H1 (cell line): ENCODE measurements around the gene USP7. TPM values are rescaled to one million over a fixed set of nuclear protein-coding genes. Genes with fewer than 3 reads are reported as not detected.

Experiments used
- CTCF ChIA-PET: fragments of 300-600 bp; sonication (Branson Sonifier 250); formaldehyde crosslinking; loops from one replicate; lab custom pipeline; 2021; ENCODE audit not compliant: partially characterized antibody; lab: Charles Lee
- POLR2A ChIA-PET: fragments of 300-600 bp; sonication (Branson Sonifier 250); formaldehyde crosslinking; loops from one replicate; lab custom pipeline; 2021; ENCODE audit warnings: inconsistent platforms; ENCODE audit not compliant: partially characterized antibody; lab: Charles Lee
- DNase-seq, 2 experiments: peaks; one replicate each; pipeline versions ENCODE4 v3.0.0 to v3.0.0-alpha.2; 2010 to 2022; ENCODE audit warnings: low spot score in 2 of 2, low read depth in 1 of 2, mixed read lengths in 1 of 2
- FAIRE-seq: peaks from 2 replicates; lab custom pipeline; 2011; peaks lifted over from hg19 to GRCh38; lab: Jason Lieb, UNC
- H2AFZ ChIP-seq: 2 replicates; pipeline ENCODE4 v1.8.1; 2012; ENCODE audit warnings: low read length, inconsistent platforms
- H2AK5ac ChIP-seq: 2 replicates; pipeline ENCODE4 v1.6.1; 2013; ENCODE audit warnings: low read depth, low read length
- H2BK120ac ChIP-seq: replicated peaks from 2 replicates; pipeline ENCODE3; 2013; ENCODE audit warnings: low read depth, low read length, inconsistent platforms
- H2BK12ac ChIP-seq: 2 replicates; pipeline ENCODE4 v1.6.1; 2013; ENCODE audit warnings: low read depth, low read length
- H2BK15ac ChIP-seq: 2 replicates; pipeline ENCODE4 v1.6.1; 2013; ENCODE audit warnings: low read length
- H2BK20ac ChIP-seq: 2 replicates; pipeline ENCODE4 v1.6.1; 2013; ENCODE audit warnings: low read length
- H2BK5ac ChIP-seq: 2 replicates; pipeline ENCODE4 v1.6.1; 2013; ENCODE audit warnings: low read depth, low read length
- H3K14ac ChIP-seq: 2 replicates; pipeline ENCODE4 v1.6.1; 2013; ENCODE audit warnings: inconsistent platforms; ENCODE audit not compliant: insufficient read length
- H3K18ac ChIP-seq: 2 replicates; pipeline ENCODE4 v1.6.1; 2013; ENCODE audit warnings: low read length; ENCODE audit errors: extremely low read depth
- H3K23ac ChIP-seq: 2 replicates; pipeline ENCODE4 v1.6.1; 2013; ENCODE audit warnings: inconsistent platforms; ENCODE audit not compliant: insufficient read length
- H3K23me2 ChIP-seq: 2 replicates; pipeline ENCODE4 v1.6.1; 2013; ENCODE audit warnings: low read depth, low read length
- H3K27ac ChIP-seq: 2 replicates; pipeline ENCODE4 v1.6.1; 2011; ENCODE audit warnings: low read depth, low read length, inconsistent platforms
- H3K27me3 ChIP-seq, 4 experiments: replicated peaks in 1 of 4; 1 replicate in 1 of 4; 2 replicates in 3 of 4; pipeline versions ENCODE4 v1.6.1 to v1.8.1; 2011 to 2013; ENCODE audit warnings: low read length in 3 of 4, mild to moderate bottlenecking in 3 of 4, inconsistent platforms in 2 of 4, mixed read lengths in 2 of 4, moderate library complexity in 1 of 4; ENCODE audit not compliant: control insufficient read depth in 3 of 4, insufficient read depth in 3 of 4; ENCODE audit errors: extremely low read depth in 1 of 4
- H3K36me3 ChIP-seq, 4 experiments: 2 replicates each; pipeline versions ENCODE4 v1.6.1 to v1.8.1; 2011 to 2013; ENCODE audit warnings: mild to moderate bottlenecking in 4 of 4, low read length in 3 of 4, moderate library complexity in 2 of 4, control low read depth in 1 of 4, inconsistent platforms in 1 of 4; ENCODE audit not compliant: insufficient read depth in 4 of 4, control insufficient read depth in 2 of 4
- H3K4ac ChIP-seq: replicated peaks from 2 replicates; pipeline ENCODE3; 2013; ENCODE audit warnings: low read length, low read depth, mixed read lengths, inconsistent platforms; ENCODE audit not compliant: insufficient read length
- H3K4me1 ChIP-seq, 4 experiments: replicated peaks in 1 of 4; 1 replicate in 1 of 4; 2 replicates in 3 of 4; pipeline versions ENCODE4 v1.6.1 to v1.8.1; 2011 to 2013; ENCODE audit warnings: low read length in 3 of 4, inconsistent platforms in 2 of 4, mixed read lengths in 1 of 4; ENCODE audit not compliant: insufficient read depth in 4 of 4, control insufficient read depth in 3 of 4
- H3K4me2 ChIP-seq, 2 experiments: 2 replicates each; pipeline versions ENCODE4 v1.6.1 to v1.8.1; 2011 to 2013; ENCODE audit warnings: low read depth in 2 of 2, low read length in 2 of 2, control low read depth in 1 of 2, inconsistent platforms in 1 of 2, mild to moderate bottlenecking in 1 of 2; ENCODE audit not compliant: insufficient read depth in 1 of 2
- H3K4me3 ChIP-seq, 4 experiments: fragments of 200-600, 300-600 bp in 1 of 4; sonication (generic), shearing (Covaris generic), sonication (Bioruptor Twin) in 1 of 4; 2 replicates each; pipeline versions ENCODE4 v1.5.1 to v1.8.1; 2011 to 2016; ENCODE audit warnings: low read length in 4 of 4, low read depth in 3 of 4, control low read depth in 2 of 4, inconsistent platforms in 2 of 4, mild to moderate bottlenecking in 2 of 4, mixed read lengths in 1 of 4, moderate library complexity in 1 of 4; ENCODE audit not compliant: insufficient read depth in 2 of 4; ENCODE audit errors: extremely low read depth in 1 of 4
- H3K56ac ChIP-seq: replicated peaks from 2 replicates; pipeline ENCODE3; 2013; ENCODE audit warnings: low read depth, mild to moderate bottlenecking, mixed read lengths, low read length, inconsistent platforms; ENCODE audit not compliant: insufficient read length
- H3K79me1 ChIP-seq: 2 replicates; pipeline ENCODE4 v1.6.1; 2013; ENCODE audit warnings: low read depth, low read length, control low read depth
- H3K79me2 ChIP-seq, 2 experiments: 2 replicates each; pipeline versions ENCODE4 v1.6.1 to v1.8.1; 2012 to 2013; ENCODE audit warnings: low read length in 2 of 2, mild to moderate bottlenecking in 2 of 2, inconsistent platforms in 1 of 2; ENCODE audit not compliant: insufficient read depth in 2 of 2, control insufficient read depth in 1 of 2
- H3K9ac ChIP-seq, 4 experiments: replicated peaks in 1 of 4; 1 replicate in 1 of 4; 2 replicates in 3 of 4; pipeline versions ENCODE4 v1.6.1 to v1.8.1; 2011 to 2013; ENCODE audit warnings: low read depth in 3 of 4, low read length in 3 of 4, control low read depth in 2 of 4, mild to moderate bottlenecking in 2 of 4, moderate library complexity in 2 of 4, inconsistent platforms in 1 of 4; ENCODE audit errors: extremely low read depth in 1 of 4
- H3K9me3 ChIP-seq, 2 experiments: 2 replicates each; pipeline versions ENCODE4 v1.6.1 to v1.8.1; 2012 to 2013; ENCODE audit warnings: mild to moderate bottlenecking in 2 of 2, moderate library complexity in 2 of 2, control low read depth in 1 of 2, inconsistent platforms in 1 of 2, low read depth in 1 of 2, low read length in 1 of 2, mixed read lengths in 1 of 2; ENCODE audit not compliant: insufficient read depth in 2 of 2
- H4K20me1 ChIP-seq, 2 experiments: replicated peaks in 1 of 2; 2 replicates each; pipeline versions ENCODE3 to v1.8.1; 2011 to 2013; ENCODE audit warnings: inconsistent platforms in 2 of 2, low read length in 2 of 2, mild to moderate bottlenecking in 1 of 2; ENCODE audit not compliant: insufficient read depth in 2 of 2, control insufficient read depth in 1 of 2
- H4K5ac ChIP-seq: 2 replicates; pipeline ENCODE4 v1.6.1; 2013; ENCODE audit warnings: low read length, low read depth, mixed read lengths, inconsistent platforms; ENCODE audit not compliant: insufficient read length
- H4K8ac ChIP-seq: 2 replicates; pipeline ENCODE4 v1.8.0; 2013; ENCODE audit warnings: mild to moderate bottlenecking, moderate library complexity, low read length, inconsistent platforms; ENCODE audit not compliant: insufficient read depth; ENCODE audit errors: extremely low read depth
- H4K91ac ChIP-seq: replicated peaks from 2 replicates; pipeline ENCODE3; 2013; ENCODE audit warnings: low read length, mixed read lengths, inconsistent platforms; ENCODE audit not compliant: insufficient read length
- ATF2 ChIP-seq: IDR thresholded peaks from 2 replicates; pipeline ENCODE4 v1.6.1; 2012; ENCODE audit warnings: low read length, inconsistent platforms
- CEBPB ChIP-seq: IDR thresholded peaks from 2 replicates; pipeline ENCODE4 v1.6.1; 2012; ENCODE audit warnings: low read depth, low read length
- E2F6 ChIP-seq: IDR thresholded peaks from 2 replicates; pipeline ENCODE4 v1.6.1; 2012; ENCODE audit warnings: inconsistent platforms
- EGR1 ChIP-seq: IDR thresholded peaks from 2 replicates; pipeline ENCODE4 v1.6.1; 2011; ENCODE audit warnings: low read depth, low read length, borderline replicate concordance
- KDM5A ChIP-seq: fragments of 200-600 bp; IDR thresholded peaks from 2 replicates; pipeline ENCODE4 v1.7.1; 2012; ENCODE audit warnings: mild to moderate bottlenecking, low read length, inconsistent platforms, mixed read lengths
- SAP30 ChIP-seq: fragments of 300-600 bp; sonication (generic); IDR thresholded peaks from 2 replicates; pipeline ENCODE4 v1.7.1; 2012; ENCODE audit warnings: low read length, moderate library complexity, mild to moderate bottlenecking, inconsistent platforms; ENCODE audit not compliant: insufficient read depth, insufficient replicate concordance
- SIN3A ChIP-seq, 2 experiments: IDR thresholded peaks in 1 of 2; conservative IDR thresholded peaks in 1 of 2; 2 replicates each; pipeline ENCODE4 v1.6.1; 2011 to 2012; ENCODE audit warnings: low read length in 2 of 2, improper control_type of control experiment in 1 of 2, low read depth in 1 of 2, mild to moderate bottlenecking in 1 of 2
- TAF7 ChIP-seq: optimal IDR thresholded peaks from 2 replicates; pipeline ENCODE3; 2011; ENCODE audit warnings: low read depth, mild to moderate bottlenecking, inconsistent platforms, low read length, moderate library complexity, borderline replicate concordance
- WGBS, 2 experiments: shearing (Covaris generic) in 1 of 2; methylation state at CpG; one replicate each; pipeline versions ENCODE4 v1.1.6 to v1.1.7; 2013 to 2015; ENCODE audit warnings: low lambda C conversion rate in 2 of 2, mixed read lengths in 2 of 2, inconsistent platforms in 1 of 2, low coverage in 1 of 2, missing lambda C conversion rate in 1 of 2; ENCODE audit not compliant: insufficient replicate concordance in 2 of 2, insufficient coverage in 1 of 2, insufficient read length in 1 of 2; ENCODE audit errors: extremely low coverage in 1 of 2, missing lambda C conversion rate in 1 of 2; 5-methylcytosine and 5-hydroxymethylcytosine counted together
- polyA plus RNA-seq, 7 experiments: library from polyadenylated mRNA; depleted of rRNA in 3 of 7; stranded (reverse) in 5 of 7; unstranded in 2 of 7; fragments of >200 nt in 5 of 7; fragments of 200-250 nt in 2 of 7; gene quantifications; 1 replicate in 5 of 7; 2 replicates in 1 of 7; 4 replicates in 1 of 7; pipeline versions ENCODE4 v1.2.1 to v1.2.3, GENCODE V29; 2011 to 2013; ENCODE audit warnings: missing spikeins in 2 of 7, mixed read lengths in 2 of 7
- total RNA-seq: library from RNA; stranded (reverse); fragmentation: NEBNext Ultra II Directional; extraction: Animal tissue kit (Norgen Biotek cat#: 25700); gene quantifications from 2 replicates; pipeline ENCODE4 v1.2.1, GENCODE V29; 2021

The USP7 gene
- total and polyA plus RNA-seq, 2 of the 8 experiments (the other 6 are each of a cell fraction or from before 2014, with no cell fraction given) = 21.3 to 211 TPM

- no peak overlapping the region for H3K14ac ChIP-seq
- H3K4me3 ChIP-seq = no peak overlapping the region
Measured at GRCh38 chr16:8931859-8932258, 31.8 kb downstream of the USP7 start.

More at GRCh38 chr16:8931859-8932258, 31.8 kb downstream of the USP7 start:
- Histone ChIP-seq H3K27ac (no peak overlapping the region), H4K20me1 (peaks cover 41 to 43% of the 10 kb centered on the region in 2 experiments), H3K4me2 (no peak overlapping the region; a peak in 1 of 4 replicates), H3K79me2 (peaks cover 50 to 98% of the 10 kb centered on the region in 2 experiments), H3K4ac (no peak overlapping the region), H3K23ac (no peak overlapping the region), H2AK5ac (no peak overlapping the region), H3K79me1 (peaks cover 12% of the 10 kb centered on the region), H2BK20ac (no peak overlapping the region), H2AFZ (no peak overlapping the region), H3K18ac (no peak overlapping the region), H4K91ac (no peak overlapping the region), H2BK120ac (no peak overlapping the region), H4K8ac (no peak overlapping the region), H2BK5ac (no peak overlapping the region), H2BK12ac (no peak overlapping the region), H3K56ac (no peak overlapping the region), H3K27me3 (no peaks in the 10 kb centered on the region), H3K9me3 (no peaks in the 10 kb centered on the region), H3K9ac (no peak overlapping the region), H3K36me3 (peaks cover 4 to 22% (median 11%) of the 10 kb centered on the region in 4 experiments; a peak in 5 of 8 replicates), H4K5ac (no peak overlapping the region), H2BK15ac (no peak overlapping the region), H3K23me2 (no peaks in the 10 kb centered on the region), H3K4me1 (peaks cover 3 to 10% (median 6%) of the 10 kb centered on the region in 4 experiments)
- WGBS, 2 experiments = 51% methylated on average over 6 of the region's 6 CpGs; no CpG with 5 or more reads in 1 of the 2 experiments
- ChIA-PET CTCF (interaction anchor here (1.2 to 10.5 kb wide), 3 partner anchors 74 to 88 kb away, joined by 3 to 189 read pairs (median 4); no protein-coding TSS in a partner anchor), POLR2A (interaction anchor here (1.3 kb wide), 1 partner anchor 130 kb away, joined by 3 read pairs; no protein-coding TSS in a partner anchor)
- FAIRE-seq (no peak), DNase-seq (peak in 1 of 2 experiments; percentile 82)
- TF ChIP-seq KDM5A (no peak), E2F6 (no peak), SAP30 (no peak), SIN3A (conservative IDR thresholded peaks at IDR 0.05 in 1 of 2, IDR thresholded peaks at IDR 0.05 in 1 of 2; ENCODE audit: low read depth in 1 of 2, low read length in 2 of 2) (peak; percentile 81 to 91; a peak in 3 of 4 replicates), ATF2 (peak; percentile 72; the same call in 1 of the 2 replicates), TAF7 (peak; percentile 50), EGR1 (peak; percentile 29; the same call in 1 of the 2 replicates), CEBPB (0 out of 2 replicates have a peak, but pooled peaks have one; percentile 23)
